GM19372 (cell line): ENCODE measurements around the gene RNF144B.
"Not testable (repeated sequence)": the region's sequence is repeated elsewhere in the genome, so short reads cannot be mapped to it uniquely, and the experiment has no call there.

Experiments used
- ATAC-seq: cut with Tn5 transposase; IDR thresholded peaks from one replicate; pipeline ENCODE4 v1.9.1; 2021; ENCODE audit warnings: mild to moderate bottlenecking, low read depth, moderate library complexity; ENCODE audit not compliant: unreplicated experiment

RNF144B gene

GRCh38 chr6:18432619-18433018, 45.5 kb downstream of the RNF144B start:
- ATAC-seq: no peak

GRCh38 chr6:18433059-18433458, 45.9 kb downstream of the RNF144B start:
- ATAC-seq: no peak

GRCh38 chr6:18436341-18436740, 49.2 kb downstream of the RNF144B start:
- no peak for ATAC-seq

- no peak for ATAC-seq
Observed at GRCh38 chr6:18439581-18439980, 52.4 kb downstream of the RNF144B start.

- no peak for ATAC-seq
Observed at GRCh38 chr6:18441251-18441979, 54.3 kb downstream of the RNF144B start.

GRCh38 chr6:18444111-18444510, 57.0 kb downstream of the RNF144B start:
- ATAC-seq: no peak

GRCh38 chr6:18445228-18445627, 58.1 kb downstream of the RNF144B start:
- ATAC-seq: no peak

GRCh38 chr6:18446771-18447170, 59.6 kb downstream of the RNF144B start:
- ATAC-seq: no peak

GRCh38 chr6:18447552-18447951, 60.4 kb downstream of the RNF144B start:
- no peak for ATAC-seq

GRCh38 chr6:18451756-18452155, 64.6 kb downstream of the RNF144B start:
- no peak for ATAC-seq

GRCh38 chr6:18454446-18454845, 67.3 kb downstream of the RNF144B start:
- ATAC-seq: no peak

GRCh38 chr6:18457065-18457737, 70.1 kb downstream of the RNF144B start:
- no peak for ATAC-seq

GRCh38 chr6:18458086-18458485, 70.9 kb downstream of the RNF144B start:
- ATAC-seq: not testable (repeated sequence)

- no peak for ATAC-seq
Observed at GRCh38 chr6:18463429-18463828, 76.3 kb downstream of the RNF144B start.

GRCh38 chr6:18464176-18464575, 77.0 kb downstream of the RNF144B start:
- ATAC-seq: no peak

- ATAC-seq: no peak
Observed at GRCh38 chr6:18465410-18466154, 78.4 kb downstream of the RNF144B start.

- ATAC-seq: no peak
Observed at GRCh38 chr6:18467741-18468502, 80.8 kb downstream of the RNF144B start.

- no peak for ATAC-seq
Observed at GRCh38 chr6:18468503-18468843, 81.3 kb downstream of the RNF144B start.

- ATAC-seq: no peak
Observed at GRCh38 chr6:18469536-18469935, 82.4 kb downstream of the RNF144B start.

GRCh38 chr6:18471232-18471964, 84.2 kb downstream of the RNF144B start:
- no peak for ATAC-seq
